ENCODE data around the gene EYS. TPM values are rescaled to one million over a fixed set of nuclear protein-coding genes. Genes with fewer than 3 reads are reported as not detected.

EYS gene
- total RNA-seq, 1 experiment from 2014 or later, result not detected

DNA sequence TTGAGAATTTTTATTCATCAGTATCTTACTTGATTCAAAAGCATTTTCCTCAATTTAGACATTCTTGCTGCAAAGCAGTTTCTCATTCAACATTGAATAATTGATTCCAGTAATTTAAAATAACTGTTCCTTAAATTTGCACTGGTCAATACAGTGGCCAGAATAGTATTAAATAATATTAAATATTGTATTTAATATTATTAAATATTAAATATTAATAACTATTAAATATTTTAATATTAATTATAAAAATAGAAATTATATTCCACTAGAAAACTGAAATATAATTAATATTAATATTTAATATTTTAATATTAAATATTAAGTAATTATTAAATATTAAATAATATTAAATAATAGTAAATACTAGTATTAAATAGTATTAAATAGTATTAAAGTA, 758.8 kb downstream of the EYS start (continued):
- TF ChIP-seq SP1 (IDR thresholded peaks at IDR 0.05; ENCODE audit: low read depth) (no peak), ZNF274 (IDR thresholded peaks at IDR 0.05; ENCODE audit: low read depth, low read length) (no peak), EZH2 (IDR thresholded peaks at IDR 0.05) (no peak), FOSL1 (IDR thresholded peaks at IDR 0.05; ENCODE audit: low read depth) (no peak), CBX3 (IDR thresholded peaks at IDR 0.05; ENCODE audit: low read depth) (no peak)
- TF ChIP-seq, protein P1, sequence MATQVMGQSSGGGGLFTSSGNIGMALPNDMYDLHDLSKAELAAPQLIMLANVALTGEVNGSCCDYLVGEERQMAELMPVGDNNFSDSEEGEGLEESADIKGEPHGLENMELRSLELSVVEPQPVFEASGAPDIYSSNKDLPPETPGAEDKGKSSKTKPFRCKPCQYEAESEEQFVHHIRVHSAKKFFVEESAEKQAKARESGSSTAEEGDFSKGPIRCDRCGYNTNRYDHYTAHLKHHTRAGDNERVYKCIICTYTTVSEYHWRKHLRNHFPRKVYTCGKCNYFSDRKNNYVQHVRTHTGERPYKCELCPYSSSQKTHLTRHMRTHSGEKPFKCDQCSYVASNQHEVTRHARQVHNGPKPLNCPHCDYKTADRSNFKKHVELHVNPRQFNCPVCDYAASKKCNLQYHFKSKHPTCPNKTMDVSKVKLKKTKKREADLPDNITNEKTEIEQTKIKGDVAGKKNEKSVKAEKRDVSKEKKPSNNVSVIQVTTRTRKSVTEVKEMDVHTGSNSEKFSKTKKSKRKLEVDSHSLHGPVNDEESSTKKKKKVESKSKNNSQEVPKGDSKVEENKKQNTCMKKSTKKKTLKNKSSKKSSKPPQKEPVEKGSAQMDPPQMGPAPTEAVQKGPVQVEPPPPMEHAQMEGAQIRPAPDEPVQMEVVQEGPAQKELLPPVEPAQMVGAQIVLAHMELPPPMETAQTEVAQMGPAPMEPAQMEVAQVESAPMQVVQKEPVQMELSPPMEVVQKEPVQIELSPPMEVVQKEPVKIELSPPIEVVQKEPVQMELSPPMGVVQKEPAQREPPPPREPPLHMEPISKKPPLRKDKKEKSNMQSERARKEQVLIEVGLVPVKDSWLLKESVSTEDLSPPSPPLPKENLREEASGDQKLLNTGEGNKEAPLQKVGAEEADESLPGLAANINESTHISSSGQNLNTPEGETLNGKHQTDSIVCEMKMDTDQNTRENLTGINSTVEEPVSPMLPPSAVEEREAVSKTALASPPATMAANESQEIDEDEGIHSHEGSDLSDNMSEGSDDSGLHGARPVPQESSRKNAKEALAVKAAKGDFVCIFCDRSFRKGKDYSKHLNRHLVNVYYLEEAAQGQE (IDR thresholded peaks at IDR 0.05; ENCODE audit: low read depth), result no peak

- Histone ChIP-seq H3K36me3 (ENCODE audit: control insufficient read depth in 1 of 2, insufficient read depth in 2 of 2, low read length in 2 of 2) (no peaks in the 10 kb centered on the region), H3K9me2 (ENCODE audit: insufficient read depth) (no peaks in the 10 kb centered on the region), H3K4me2 (ENCODE audit: low read length) (no peak overlapping the region), H3K9me3 (ENCODE audit: control insufficient read depth in 1 of 2, insufficient read depth in 1 of 2, low read depth in 1 of 2, low read length in 2 of 2) (peaks cover 0 to 12% of the 10 kb centered on the region in 2 experiments; a peak in 1 of 4 replicates), H3K27me3 (ENCODE audit: insufficient read depth, low read length) (no peaks in the 10 kb centered on the region), H3K9ac (ENCODE audit: low read length) (no peak overlapping the region), H3K79me2 (ENCODE audit: insufficient read depth, low read length) (no peaks in the 10 kb centered on the region), H3K4me3 (replicated peaks in 1 of 2; ENCODE audit: low read depth in 1 of 2, low read length in 2 of 2) (no peak overlapping the region), H4K20me1 (ENCODE audit: insufficient read depth) (no peaks in the 10 kb centered on the region), H3K4me1 (ENCODE audit: control insufficient read depth in 1 of 2, insufficient read depth in 2 of 2, low read length in 2 of 2) (no peaks in the 10 kb centered on the region), H3K27ac (ENCODE audit: low read depth, low read length) (no peak overlapping the region), H2AFZ (ENCODE audit: low read depth, low read length, poor library complexity, severe bottlenecking) (no peak overlapping the region)
- DNase-seq (ENCODE audit: low read depth, low spot score) (no peak), ATAC-seq (no peak)
- BruUV-seq (replicated peaks), result no TSS peak
- ChIA-PET RAD21 (ENCODE audit: low non-redundant PET in 1 of 2, low total read pairs in 2 of 2, uncharacterized antibody in 2 of 2, unreplicated experiment in 2 of 2) (no interaction called here), CTCF (no interaction called here), POLR2A (no interaction called here)
- intact Hi-C loops (cut with micrococcal nuclease), result no loop called here
- no peak for TF ChIP-seq ZNF274 (IDR thresholded peaks at IDR 0.05; ENCODE audit: low read depth, low read length)
- no peak for TF ChIP-seq EGR1 (IDR thresholded peaks at IDR 0.05; ENCODE audit: low read depth)
- TF ChIP-seq TCF7L2 (IDR thresholded peaks at IDR 0.05; ENCODE audit: borderline replicate concordance, extremely low read depth, insufficient read depth, insufficient read length), result no peak
- no peak for TF ChIP-seq SRF (IDR thresholded peaks at IDR 0.05; ENCODE audit: low read depth)
- TF ChIP-seq MAX (IDR thresholded peaks at IDR 0.05), result no peak
- no peak for TF ChIP-seq ZFX (IDR thresholded peaks at IDR 0.05)
- TF ChIP-seq FOSL1 (IDR thresholded peaks at IDR 0.05; ENCODE audit: low read depth), result no peak
- TF ChIP-seq ATF3 (IDR thresholded peaks at IDR 0.05), result no peak
Observed at GRCh38 chr6:64945450-64945849, 761.6 kb downstream of the EYS start.
